Esophagus mucosa (tissue), 1 donor: ENCODE data around the gene DHCR24. TPM values are rescaled to one million over a fixed set of nuclear protein-coding genes. Genes with fewer than 3 reads are reported as not detected.

ENCODE experiments used
- ATAC-seq: fragments of 200-7000 bp; cut with Tn5 transposase; one replicate; pipeline ENCODE4 v1.9.1; 2020
- total RNA-seq: library from RNA; stranded (reverse); gene quantifications from one replicate; pipeline ENCODE4 v1.2.4, GENCODE V29; 2023
- donor health status: DM: yes; HTN: yes; CAD: no.

DHCR24 gene
- total RNA-seq, 1 donor from 2014 or later, result 530 TPM

- no peak for ATAC-seq
Measured at GRCh38 chr1:54863267-54863665, 23.7 kb downstream of the DHCR24 start.

GRCh38 chr1:54861070-54861761 is 25.8 kb downstream of the DHCR24 start:
- no peak for ATAC-seq

GRCh38 chr1:54859700-54860391 is 27.1 kb downstream of the DHCR24 start:
- no peak for ATAC-seq

GRCh38 chr1:54857746-54858561 is 29.0 kb downstream of the DHCR24 start:
- peak; percentile 72 for ATAC-seq

GRCh38 chr1:54857141-54857540 is 29.9 kb downstream of the DHCR24 start:
- no peak for ATAC-seq

GRCh38 chr1:54854381-54855020 is 32.5 kb downstream of the DHCR24 start:
- ATAC-seq, result no peak

- no peak for ATAC-seq
Measured at GRCh38 chr1:54853793-54854370, 33.1 kb downstream of the DHCR24 start.

- no peak for ATAC-seq
Measured at GRCh38 chr1:54853096-54853792, 33.8 kb downstream of the DHCR24 start.

- ATAC-seq, result no peak
Measured at GRCh38 chr1:54851936-54852524, 35.0 kb downstream of the DHCR24 start.

- ATAC-seq, result no peak
Measured at GRCh38 chr1:54851406-54851805, 35.6 kb downstream of the DHCR24 start.

- ATAC-seq, result peak; percentile 68
Measured at GRCh38 chr1:54850737-54851136, 36.3 kb downstream of the DHCR24 start.

GRCh38 chr1:54850069-54850730 is 36.8 kb downstream of the DHCR24 start:
- no peak for ATAC-seq

- no peak for ATAC-seq
Measured at GRCh38 chr1:54849219-54850068, 37.6 kb downstream of the DHCR24 start.

GRCh38 chr1:54848134-54848948 is 38.7 kb downstream of the DHCR24 start:
- no peak for ATAC-seq

GRCh38 chr1:54846716-54847284 is 40.2 kb downstream of the DHCR24 start:
- ATAC-seq, result peak; percentile 4

GRCh38 chr1:54846301-54846700 is 40.7 kb downstream of the DHCR24 start:
- ATAC-seq, result no peak

- no peak for ATAC-seq
Measured at GRCh38 chr1:54845772-54846171, 41.2 kb downstream of the DHCR24 start.

- no peak for ATAC-seq
Measured at GRCh38 chr1:54844564-54844963, 42.4 kb downstream of the DHCR24 start.

GRCh38 chr1:54843449-54843848 is 43.5 kb downstream of the DHCR24 start:
- ATAC-seq, result no peak
